NB4 (cell line): Measurements from ENCODE around the gene PXMP4.

ENCODE experiments used
- DNase-seq: peaks from one replicate; pipeline ENCODE4 v3.0.0; 2010; ENCODE audit warnings: low read depth
- H3K4me3 ChIP-seq: one replicate; pipeline ENCODE4 v1.5.1; 2011; ENCODE audit warnings: mild to moderate bottlenecking, low read depth, low read length, moderate library complexity
- CTCF ChIP-seq: IDR thresholded peaks from one replicate; pipeline ENCODE4 v1.5.1; 2012; ENCODE audit warnings: low read depth, low read length
- MAX ChIP-seq: IDR thresholded peaks from 2 replicates; pipeline ENCODE4 v1.6.1; 2011; ENCODE audit warnings: low read depth, low read length
- MYC ChIP-seq: IDR thresholded peaks from 2 replicates; pipeline ENCODE4 v1.6.1; 2011; ENCODE audit warnings: low read depth, low read length
- POLR2A ChIP-seq: IDR thresholded peaks from 2 replicates; pipeline ENCODE4 v1.6.1; 2011; ENCODE audit warnings: mild to moderate bottlenecking; ENCODE audit not compliant: insufficient read length; ENCODE audit errors: extremely low read depth

PXMP4 gene

GRCh38 chr20:33680686-33681085, 39.4 kb downstream of the PXMP4 start:
- H3K4me3 ChIP-seq, result no peak overlapping the region
- no peak for DNase-seq
- TF ChIP-seq MAX, result no peak
- TF ChIP-seq CTCF, result no peak
- TF ChIP-seq MYC, result no peak
- no peak for TF ChIP-seq POLR2A

- TF ChIP-seq MAX, result no peak
- TF ChIP-seq MYC, result no peak
- no peak for TF ChIP-seq CTCF
- no peak for TF ChIP-seq POLR2A
Observed at GRCh38 chr20:33679758-33680485, 40.2 kb downstream of the PXMP4 start.

GRCh38 chr20:33677991-33678702, 42.0 kb downstream of the PXMP4 start:
- no peak overlapping the region for H3K4me3 ChIP-seq
- TF ChIP-seq MYC (no peak), CTCF (no peak), MAX (no peak), POLR2A (no peak)
- no peak for DNase-seq

More at GRCh38 chr20:33679758-33680485, 40.2 kb downstream of the PXMP4 start:
- DNase-seq, result no peak
- H3K4me3 ChIP-seq, result no peak overlapping the region

GRCh38 chr20:33676652-33677645, 43.2 kb downstream of the PXMP4 start:
- TF ChIP-seq CTCF (no peak), POLR2A (no peak), MAX (no peak), MYC (no peak)
- DNase-seq, result no peak
- H3K4me3 ChIP-seq, result no peak overlapping the region

GRCh38 chr20:33676121-33676520, 44.0 kb downstream of the PXMP4 start:
- no peak overlapping the region for H3K4me3 ChIP-seq
- TF ChIP-seq MAX (no peak), MYC (no peak), POLR2A (no peak), CTCF (no peak)
- DNase-seq, result no peak
